ENCODE data around the gene KLF3. TPM values are rescaled to one million over a fixed set of nuclear protein-coding genes. Genes with fewer than 3 reads are reported as not detected.

The KLF3 gene
- polyA plus RNA-seq, 1 donor from 2014 or later: 12.3 TPM

GRCh38 chr4:38728631-38729141 lies 64.7 kb downstream of the KLF3 start:
- H3K27me3 ChIP-seq (ENCODE audit: insufficient read depth, low read depth, low read length): no peaks in the 10 kb centered on the region
- no peaks in the 10 kb centered on the region for H3K36me3 ChIP-seq (ENCODE audit: insufficient read depth, low read length)
- H3K9me2 ChIP-seq (ENCODE audit: insufficient read depth, low read length): no peaks in the 10 kb centered on the region
- no peak overlapping the region for H3K9ac ChIP-seq (ENCODE audit: low read length)
- H3K27ac ChIP-seq (ENCODE audit: low read length): no peak overlapping the region
- TF ChIP-seq, protein P1, sequence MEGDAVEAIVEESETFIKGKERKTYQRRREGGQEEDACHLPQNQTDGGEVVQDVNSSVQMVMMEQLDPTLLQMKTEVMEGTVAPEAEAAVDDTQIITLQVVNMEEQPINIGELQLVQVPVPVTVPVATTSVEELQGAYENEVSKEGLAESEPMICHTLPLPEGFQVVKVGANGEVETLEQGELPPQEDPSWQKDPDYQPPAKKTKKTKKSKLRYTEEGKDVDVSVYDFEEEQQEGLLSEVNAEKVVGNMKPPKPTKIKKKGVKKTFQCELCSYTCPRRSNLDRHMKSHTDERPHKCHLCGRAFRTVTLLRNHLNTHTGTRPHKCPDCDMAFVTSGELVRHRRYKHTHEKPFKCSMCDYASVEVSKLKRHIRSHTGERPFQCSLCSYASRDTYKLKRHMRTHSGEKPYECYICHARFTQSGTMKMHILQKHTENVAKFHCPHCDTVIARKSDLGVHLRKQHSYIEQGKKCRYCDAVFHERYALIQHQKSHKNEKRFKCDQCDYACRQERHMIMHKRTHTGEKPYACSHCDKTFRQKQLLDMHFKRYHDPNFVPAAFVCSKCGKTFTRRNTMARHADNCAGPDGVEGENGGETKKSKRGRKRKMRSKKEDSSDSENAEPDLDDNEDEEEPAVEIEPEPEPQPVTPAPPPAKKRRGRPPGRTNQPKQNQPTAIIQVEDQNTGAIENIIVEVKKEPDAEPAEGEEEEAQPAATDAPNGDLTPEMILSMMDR (IDR thresholded peaks at IDR 0.05; ENCODE audit: poor library complexity, severe bottlenecking): no peak
- no peak overlapping the region for H2AFZ ChIP-seq (ENCODE audit: low read depth, low read length)
- H3K4me2 ChIP-seq (ENCODE audit: low read length): no peak overlapping the region
- no peak overlapping the region for H3K4me3 ChIP-seq (ENCODE audit: low read length)
- H3K79me2 ChIP-seq (replicated peaks; ENCODE audit: insufficient read depth, low read length): no peaks in the 10 kb centered on the region
- H4K20me1 ChIP-seq (ENCODE audit: insufficient read depth): no peaks in the 10 kb centered on the region
- no peaks in the 10 kb centered on the region for H3F3A ChIP-seq (ENCODE audit: insufficient read depth, low read length, poor library complexity, severe bottlenecking)
- H3K9me3 ChIP-seq (ENCODE audit: low read length): no peaks in the 10 kb centered on the region

- Histone ChIP-seq H4K20me1 (ENCODE audit: insufficient read depth) (no peaks in the 10 kb centered on the region), H2AFZ (ENCODE audit: low read depth, low read length) (no peak overlapping the region), H3K9ac (ENCODE audit: low read length) (no peak overlapping the region), H3K36me3 (ENCODE audit: insufficient read depth, low read length) (no peaks in the 10 kb centered on the region), H3K27ac (ENCODE audit: low read length) (no peak overlapping the region), H3K4me3 (ENCODE audit: low read length) (no peak overlapping the region), H3K9me3 (ENCODE audit: low read length) (no peaks in the 10 kb centered on the region), H3K27me3 (ENCODE audit: insufficient read depth, low read depth, low read length) (no peaks in the 10 kb centered on the region), H3K4me2 (ENCODE audit: low read length) (no peak overlapping the region), H3F3A (ENCODE audit: insufficient read depth, low read length, poor library complexity, severe bottlenecking) (no peaks in the 10 kb centered on the region), H3K9me2 (ENCODE audit: insufficient read depth, low read length) (no peaks in the 10 kb centered on the region), H3K79me2 (replicated peaks; ENCODE audit: insufficient read depth, low read length) (no peaks in the 10 kb centered on the region)
- TF ChIP-seq REST (IDR thresholded peaks at IDR 0.05; ENCODE audit: borderline replicate concordance) (no peak), RAD21 (conservative IDR thresholded peaks at IDR 0.05) (no peak)
Measured at GRCh38 chr4:38730493-38730829, 66.5 kb downstream of the KLF3 start.

DNA sequence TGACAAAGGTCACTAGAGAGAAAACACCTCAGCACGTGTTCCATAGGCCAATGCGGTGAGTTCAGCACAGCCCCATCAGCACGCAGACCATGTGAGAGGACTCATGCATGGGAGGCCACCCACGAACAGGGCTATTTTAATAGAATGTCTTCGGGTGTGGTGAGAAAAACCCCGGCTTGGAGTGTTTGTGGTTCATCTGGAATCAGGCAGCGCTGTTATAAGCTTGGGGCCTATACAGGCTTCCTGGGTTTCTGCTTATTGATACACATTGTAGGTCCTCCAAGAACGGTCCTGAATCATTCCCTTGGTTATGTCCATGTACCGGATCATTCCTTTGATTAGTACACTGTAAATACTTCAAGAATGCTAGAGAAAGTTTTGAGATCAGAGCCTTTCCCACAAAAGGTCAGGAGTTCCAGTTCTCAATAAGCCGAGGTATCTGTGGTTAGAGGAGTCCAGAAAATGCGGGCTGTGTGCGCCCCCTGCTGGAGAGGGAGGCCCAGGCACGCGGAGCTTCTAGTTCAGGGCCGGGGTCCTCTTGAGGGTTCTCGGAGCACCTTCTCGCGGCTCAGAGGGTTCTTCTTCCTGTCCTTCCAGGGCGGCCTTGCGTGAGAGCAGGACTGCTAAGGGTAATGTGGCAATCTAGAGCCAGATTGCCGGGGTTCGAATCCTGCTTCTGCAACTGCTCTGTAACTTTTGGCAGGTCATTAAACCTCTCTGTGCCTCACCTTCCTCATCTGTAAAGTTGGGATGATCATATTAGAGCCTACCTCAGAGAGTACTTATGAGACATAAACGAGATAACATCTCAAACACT lies 67.0 kb downstream of the KLF3 start:
- no peaks in the 10 kb centered on the region for H3K27me3 ChIP-seq (ENCODE audit: insufficient read depth, low read depth, low read length)
- no peak overlapping the region for H3K9ac ChIP-seq (ENCODE audit: low read length)
- H3F3A ChIP-seq (ENCODE audit: insufficient read depth, low read length, poor library complexity, severe bottlenecking): no peaks in the 10 kb centered on the region
- no peaks in the 10 kb centered on the region for H4K20me1 ChIP-seq (ENCODE audit: insufficient read depth)
- no peak overlapping the region for H2AFZ ChIP-seq (ENCODE audit: low read depth, low read length)
- H3K36me3 ChIP-seq (ENCODE audit: insufficient read depth, low read length): no peaks in the 10 kb centered on the region
- H3K79me2 ChIP-seq (replicated peaks; ENCODE audit: insufficient read depth, low read length): no peaks in the 10 kb centered on the region
- H3K4me3 ChIP-seq (ENCODE audit: low read length): no peak overlapping the region
- no peaks in the 10 kb centered on the region for H3K9me2 ChIP-seq (ENCODE audit: insufficient read depth, low read length)
- H3K27ac ChIP-seq (ENCODE audit: low read length): no peak overlapping the region
- H3K4me2 ChIP-seq (ENCODE audit: low read length): no peak overlapping the region
- no peaks in the 10 kb centered on the region for H3K9me3 ChIP-seq (ENCODE audit: low read length)
- TF ChIP-seq EP300 (conservative IDR thresholded peaks at IDR 0.05; ENCODE audit: poor library complexity, severe bottlenecking): no peak
- TF ChIP-seq TAF1 (IDR thresholded peaks at IDR 0.05; ENCODE audit: low read depth): no peak

Data from neural cell (in vitro differentiated cells).